Activated T-cell treated with anti-CD3 and anti-CD28 coated beads for 1 hour (primary cell): ENCODE measurements around the gene ADARB2.

Experiments
- DNase-seq: peaks from one replicate; pipeline ENCODE4 v3.0.0-alpha.2; 2020; ENCODE audit warnings: low read depth

The ADARB2 gene

GRCh38 chr10:1395025-1395480, 342.3 kb downstream of the ADARB2 start:
- no peak for DNase-seq

- no peak for DNase-seq
These were observed 343.0 kb downstream of the ADARB2 start for GRCh38 chr10:1394155-1394912.

- DNase-seq = no peak
These were observed 343.8 kb downstream of the ADARB2 start for GRCh38 chr10:1393481-1393880.

- DNase-seq = no peak
These were observed 345.2 kb downstream of the ADARB2 start for GRCh38 chr10:1392127-1392526.

- DNase-seq = no peak
These were observed 347.1 kb downstream of the ADARB2 start for GRCh38 chr10:1390200-1390599.

GRCh38 chr10:1384026-1384425, 353.3 kb downstream of the ADARB2 start:
- DNase-seq = no peak

GRCh38 chr10:1382711-1383110, 354.6 kb downstream of the ADARB2 start:
- no peak for DNase-seq

GRCh38 chr10:1381339-1381738, 356.0 kb downstream of the ADARB2 start:
- DNase-seq = no peak

GRCh38 chr10:1380088-1380671, 357.1 kb downstream of the ADARB2 start:
- DNase-seq = no peak

GRCh38 chr10:1379601-1380000, 357.7 kb downstream of the ADARB2 start:
- DNase-seq = no peak

GRCh38 chr10:1378473-1378872, 358.9 kb downstream of the ADARB2 start:
- no peak for DNase-seq

GRCh38 chr10:1377740-1378397, 359.5 kb downstream of the ADARB2 start:
- DNase-seq = no peak

- DNase-seq = no peak
These were observed 360.1 kb downstream of the ADARB2 start for GRCh38 chr10:1377231-1377630.

- DNase-seq = no peak
These were observed 360.9 kb downstream of the ADARB2 start for GRCh38 chr10:1376384-1376945.

- no peak for DNase-seq
These were observed 361.8 kb downstream of the ADARB2 start for GRCh38 chr10:1375346-1376170.

GRCh38 chr10:1374511-1375345, 362.6 kb downstream of the ADARB2 start:
- no peak for DNase-seq

GRCh38 chr10:1373287-1373686, 364.0 kb downstream of the ADARB2 start:
- DNase-seq = no peak

- DNase-seq = no peak
These were observed 365.1 kb downstream of the ADARB2 start for GRCh38 chr10:1372212-1372611.

- DNase-seq = no peak
These were observed 367.0 kb downstream of the ADARB2 start for GRCh38 chr10:1370298-1370697.

GRCh38 chr10:1369665-1370064, 367.7 kb downstream of the ADARB2 start:
- DNase-seq = no peak

GRCh38 chr10:1369197-1369596, 368.1 kb downstream of the ADARB2 start:
- DNase-seq = no peak
